HCT116 (cell line): Measurements from ENCODE around the gene P4HTM. TPM values are rescaled to one million over a fixed set of nuclear protein-coding genes. Genes with fewer than 3 reads are reported as not detected.

Source experiments
- ATAC-seq: fragments of 200-7000 bp; cut with Tn5 transposase; 2 replicates; pipeline ENCODE4 v1.9.1; 2020; ENCODE audit warnings: mild to moderate bottlenecking, moderate library complexity
- BruUV-seq: library from RNA; stranded (reverse); fragments of 400-500 nt; replicated peaks from 2 replicates; lab custom pipeline; 2021; lab: Mats Ljungman, UMichigan
- CTCF ChIA-PET: fragments of 300-600 bp; sonication (Branson Sonifier 250); formaldehyde crosslinking; loops from one replicate; lab custom pipeline; 2021; ENCODE audit warnings: antibody characterized with exemption; lab: Charles Lee
- POLR2A ChIA-PET: fragments of 300-600, 350-600 bp; sonication (Branson Sonifier 250); formaldehyde crosslinking; loops from one replicate; lab custom pipeline; 2021; ENCODE audit warnings: antibody characterized with exemption; lab: Charles Lee
- RAD21 ChIA-PET, 2 experiments: fragments of 300-600 bp; sonication (Branson Sonifier 250); formaldehyde crosslinking; loops; one replicate each; lab custom pipeline; 2023; ENCODE audit warnings: low total read pairs in 2 of 2; ENCODE audit not compliant: uncharacterized antibody in 2 of 2, unreplicated experiment in 2 of 2, low non-redundant PET in 1 of 2; lab: Charles Lee
- DNase-seq: peaks from one replicate; pipeline ENCODE4 v3.0.0-alpha.2; 2010; ENCODE audit warnings: low read depth, low spot score
- H2AFZ ChIP-seq: fragments of 200-600 bp; shearing (Covaris generic), sonication (generic); 2 replicates; pipeline ENCODE4 v1.6.1; 2017; ENCODE audit warnings: low read depth, mixed run types, mixed read lengths, antibody characterized with exemption, low read length; ENCODE audit not compliant: poor library complexity, severe bottlenecking
- H3K27ac ChIP-seq: 2 replicates; pipeline ENCODE4 v1.5.1; 2012; ENCODE audit warnings: low read depth, low read length
- H3K27me3 ChIP-seq: fragments of 200-600 bp; sonication (generic); 2 replicates; pipeline ENCODE4 v1.6.1; 2016; ENCODE audit warnings: mixed run types, low read length, mixed read lengths; ENCODE audit not compliant: insufficient read depth
- H3K36me3 ChIP-seq, 2 experiments: fragments of 200-500 bp in 1 of 2; fragments of 200-600 bp in 1 of 2; sonication (Bioruptor generic) in 1 of 2; sonication (generic) in 1 of 2; 2 replicates each; pipeline versions ENCODE4 v1.5.1 to v1.6.1; 2014 to 2016; ENCODE audit warnings: low read length in 2 of 2, inconsistent platforms in 1 of 2, mixed read lengths in 1 of 2, mixed run types in 1 of 2; ENCODE audit not compliant: insufficient read depth in 2 of 2, control insufficient read depth in 1 of 2
- H3K4me1 ChIP-seq, 2 experiments: fragments of 200-600 bp in 1 of 2; sonication (generic) in 1 of 2; 2 replicates each; pipeline versions ENCODE4 v1.5.1 to v1.6.1; 2012 to 2017; ENCODE audit warnings: low read length in 2 of 2, inconsistent platforms in 1 of 2, mild to moderate bottlenecking in 1 of 2, mixed read lengths in 1 of 2, mixed run types in 1 of 2, moderate library complexity in 1 of 2; ENCODE audit not compliant: insufficient read depth in 2 of 2, control insufficient read depth in 1 of 2
- H3K4me2 ChIP-seq: fragments of 200-600 bp; sonication (generic); 2 replicates; pipeline ENCODE4 v1.6.1; 2017; ENCODE audit warnings: mixed run types, low read length, mixed read lengths
- H3K4me3 ChIP-seq, 2 experiments: fragments of 200-600 bp in 1 of 2; sonication (generic) in 1 of 2; replicated peaks in 1 of 2; 2 replicates each; pipeline ENCODE4 v1.5.1; 2011 to 2016; ENCODE audit warnings: low read length in 2 of 2, control low read depth in 1 of 2, low read depth in 1 of 2, mild to moderate bottlenecking in 1 of 2, mixed read lengths in 1 of 2, mixed run types in 1 of 2
- H3K79me2 ChIP-seq: fragments of 200-600 bp; sonication (generic); 2 replicates; pipeline ENCODE4 v1.6.1; 2017; ENCODE audit warnings: mild to moderate bottlenecking, mixed run types, low read length, moderate library complexity, mixed read lengths; ENCODE audit not compliant: insufficient read depth
- H3K9ac ChIP-seq: fragments of 200-600 bp; sonication (generic); 2 replicates; pipeline ENCODE4 v1.6.1; 2016; ENCODE audit warnings: low read length, mixed read lengths
- H3K9me2 ChIP-seq: fragments of 200-600 bp; sonication (generic), shearing (Covaris generic); 2 replicates; pipeline ENCODE4 v1.6.1; 2017; ENCODE audit warnings: mixed run types, mild to moderate bottlenecking, moderate library complexity; ENCODE audit not compliant: insufficient read depth
- H3K9me3 ChIP-seq, 2 experiments: fragments of 200-500 bp in 1 of 2; fragments of 200-600 bp in 1 of 2; sonication (Bioruptor generic) in 1 of 2; sonication (generic) in 1 of 2; 2 replicates each; pipeline ENCODE4 v1.6.1; 2014 to 2017; ENCODE audit warnings: low read length in 2 of 2, mixed read lengths in 2 of 2, inconsistent platforms in 1 of 2, low read depth in 1 of 2, mild to moderate bottlenecking in 1 of 2, mixed run types in 1 of 2, moderate library complexity in 1 of 2; ENCODE audit not compliant: control insufficient read depth in 1 of 2, insufficient read depth in 1 of 2
- H4K20me1 ChIP-seq: fragments of 200-600 bp; sonication (generic), shearing (Covaris generic); 2 replicates; pipeline ENCODE4 v1.6.1; 2017; ENCODE audit warnings: mixed run types, mild to moderate bottlenecking, moderate library complexity; ENCODE audit not compliant: insufficient read depth
- EZH2phosphoT487 ChIP-seq: fragments of 200-600 bp; IDR thresholded peaks from 2 replicates; pipeline ENCODE4 v1.6.1; 2018; ENCODE audit warnings: antibody characterized with exemption, borderline replicate concordance
- POLR2A ChIP-seq: IDR thresholded peaks from 2 replicates; pipeline ENCODE4 v1.7.0; 2011; ENCODE audit warnings: borderline replicate concordance; ENCODE audit not compliant: insufficient read depth, insufficient read length; ENCODE audit errors: extremely low read depth
- POLR2AphosphoS5 ChIP-seq: IDR thresholded peaks from 2 replicates; pipeline ENCODE4 v1.6.1; 2011; ENCODE audit warnings: mild to moderate bottlenecking, low read depth, low read length, moderate library complexity
- SP1 ChIP-seq: IDR thresholded peaks from 2 replicates; pipeline ENCODE4 v1.6.1; 2012; ENCODE audit warnings: low read depth
- intact Hi-C: fragments of 100-400 bp; cut with micrococcal nuclease; formaldehyde crosslinking; loops from 2 replicates; pipeline ENCODE4 v1.10.0; 2022
- total RNA-seq: library from RNA; stranded (reverse); gene quantifications from one replicate; pipeline ENCODE4 v1.2.1, GENCODE V29; 2021; ENCODE audit not compliant: unreplicated experiment
- TF ChIP-seq, protein P1 (sequence below), 3 experiments: fragments of 200-600 bp in 1 of 3; sonication (generic) in 1 of 3; IDR thresholded peaks in 2 of 3; conservative IDR thresholded peaks in 1 of 3; 2 replicates each; pipeline ENCODE4 v1.5.1; 2012 to 2017; ENCODE audit warnings: low read depth in 2 of 3, low read length in 2 of 3, antibody characterized with exemption in 1 of 3, borderline replicate concordance in 1 of 3, control low read depth in 1 of 3, mild to moderate bottlenecking in 1 of 3, mixed read lengths in 1 of 3, mixed run types in 1 of 3, moderate library complexity in 1 of 3; ENCODE audit not compliant: insufficient read depth in 1 of 3
- TF ChIP-seq, protein P2 (sequence below): IDR thresholded peaks from 2 replicates; pipeline ENCODE4 v1.6.1; 2012

Gene P4HTM
- total RNA-seq, 1 experiment from 2014 or later = 60.5 TPM

- RAD21 ChIA-PET = no interaction called here
- peaks cover 20 to 62% of the 10 kb centered on the region in 2 experiments; a peak in 3 of 4 replicates for H3K36me3 ChIP-seq
- H3K79me2 ChIP-seq = peaks cover 75% of the 10 kb centered on the region
- H3K9me2 ChIP-seq = no peaks in the 10 kb centered on the region
- H3K9me3 ChIP-seq = no peaks in the 10 kb centered on the region
- CTCF ChIA-PET = no interaction called here
- ATAC-seq (no peak), DNase-seq (no peak)
- H2AFZ ChIP-seq = no peak overlapping the region
- no peaks in the 10 kb centered on the region for H3K27me3 ChIP-seq
- no peak overlapping the region for H3K4me3 ChIP-seq
- intact Hi-C loops = no loop called here
- no peak overlapping the region for H3K9ac ChIP-seq
- H3K4me2 ChIP-seq = no peak overlapping the region
- TF ChIP-seq SP1 (no peak), EZH2phosphoT487 (no peak), POLR2AphosphoS5 (peak; percentile 68), POLR2A (peak; percentile 44)
- peak overlapping the region; percentile 15; the same call in 1 of the 2 replicates for H3K27ac ChIP-seq
- POLR2A ChIA-PET = interaction anchor here (2.5 kb wide), 1 partner anchor 19 kb away, joined by 8 read pairs; the partner anchor contains the start of gene WDR6
- peaks cover 4% of the 10 kb centered on the region; the same call in 1 of the 2 replicates for H4K20me1 ChIP-seq
- no TSS peak for BruUV-seq
- H3K4me1 ChIP-seq = peaks cover 9 to 52% of the 10 kb centered on the region in 2 experiments; a peak in 3 of 4 replicates
Measured at GRCh38 chr3:49026536-49026935, 36.5 kb downstream of the P4HTM start.

DNA sequence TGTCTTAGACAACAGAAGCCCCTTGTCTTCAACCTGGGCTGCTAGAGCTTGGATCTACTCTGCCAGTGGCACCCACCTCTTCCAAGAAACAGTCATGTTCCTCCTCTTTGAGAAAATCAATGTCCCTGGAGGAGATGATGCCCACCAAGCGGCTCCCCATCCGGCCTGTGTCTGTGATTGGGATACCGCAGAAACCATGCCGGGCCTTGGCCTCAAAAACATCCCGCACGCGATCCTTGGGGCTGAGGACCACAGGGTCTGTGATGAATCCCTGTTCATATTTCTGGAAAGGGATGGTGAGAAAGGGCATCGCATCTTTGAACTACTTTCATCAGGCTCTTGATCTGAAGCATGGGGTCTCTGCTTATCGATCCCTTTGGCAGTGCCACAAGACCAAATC, 37.6 kb downstream of the P4HTM start:
- Histone ChIP-seq H3K27ac (no peak overlapping the region), H3K4me2 (peak overlapping the region; percentile 93), H4K20me1 (peaks cover 4% of the 10 kb centered on the region; the same call in 1 of the 2 replicates)
- RAD21 ChIA-PET = no interaction called here
- no peak for DNase-seq
- TF ChIP-seq, protein P1, sequence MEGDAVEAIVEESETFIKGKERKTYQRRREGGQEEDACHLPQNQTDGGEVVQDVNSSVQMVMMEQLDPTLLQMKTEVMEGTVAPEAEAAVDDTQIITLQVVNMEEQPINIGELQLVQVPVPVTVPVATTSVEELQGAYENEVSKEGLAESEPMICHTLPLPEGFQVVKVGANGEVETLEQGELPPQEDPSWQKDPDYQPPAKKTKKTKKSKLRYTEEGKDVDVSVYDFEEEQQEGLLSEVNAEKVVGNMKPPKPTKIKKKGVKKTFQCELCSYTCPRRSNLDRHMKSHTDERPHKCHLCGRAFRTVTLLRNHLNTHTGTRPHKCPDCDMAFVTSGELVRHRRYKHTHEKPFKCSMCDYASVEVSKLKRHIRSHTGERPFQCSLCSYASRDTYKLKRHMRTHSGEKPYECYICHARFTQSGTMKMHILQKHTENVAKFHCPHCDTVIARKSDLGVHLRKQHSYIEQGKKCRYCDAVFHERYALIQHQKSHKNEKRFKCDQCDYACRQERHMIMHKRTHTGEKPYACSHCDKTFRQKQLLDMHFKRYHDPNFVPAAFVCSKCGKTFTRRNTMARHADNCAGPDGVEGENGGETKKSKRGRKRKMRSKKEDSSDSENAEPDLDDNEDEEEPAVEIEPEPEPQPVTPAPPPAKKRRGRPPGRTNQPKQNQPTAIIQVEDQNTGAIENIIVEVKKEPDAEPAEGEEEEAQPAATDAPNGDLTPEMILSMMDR (IDR thresholded peaks at IDR 0.05 in 2 of 3, conservative IDR thresholded peaks at IDR 0.05 in 1 of 3; ENCODE audit: borderline replicate concordance in 1 of 3, insufficient read depth in 1 of 3, low read depth in 2 of 3, low read length in 2 of 3) = no peak
- TF ChIP-seq POLR2A (no peak), POLR2AphosphoS5 (0 out of 2 replicates have a peak, but pooled peaks have one; percentile 32)
- TF ChIP-seq, protein P2, sequence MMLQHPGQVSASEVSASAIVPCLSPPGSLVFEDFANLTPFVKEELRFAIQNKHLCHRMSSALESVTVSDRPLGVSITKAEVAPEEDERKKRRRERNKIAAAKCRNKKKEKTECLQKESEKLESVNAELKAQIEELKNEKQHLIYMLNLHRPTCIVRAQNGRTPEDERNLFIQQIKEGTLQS = no peak
- TF ChIP-seq, all 23 proteins: peak for 1
- Histone ChIP-seq H3K79me2 (peaks cover 66% of the 10 kb centered on the region), H2AFZ (no peak overlapping the region), H3K9me2 (no peaks in the 10 kb centered on the region), H3K4me3 (peak overlapping the region in 1 of 2 experiments; percentile 97; a peak in 1 of 4 replicates), H3K36me3 (peaks cover 30 to 72% of the 10 kb centered on the region in 2 experiments), H3K4me1 (peaks cover 9 to 49% of the 10 kb centered on the region in 2 experiments; a peak in 3 of 4 replicates), H3K9ac (peak overlapping the region; percentile 99; the same call in 1 of the 2 replicates), H3K27me3 (no peaks in the 10 kb centered on the region), H3K9me3 (no peaks in the 10 kb centered on the region)
- intact Hi-C loops = loop anchor here (2.0 kb wide), 1 partner anchor 67 kb away; the partner anchor contains the start of gene QRICH1
- ATAC-seq = no peak
- ChIA-PET POLR2A (no interaction called here), CTCF (no interaction called here)
- no TSS peak for BruUV-seq
